Uterus (tissue), 2 donors: ENCODE results near the gene SPPL2A.

ENCODE experiments used
- POLR2A ChIP-seq, 2 donors: fragments of 450-650 bp; IDR thresholded peaks; one replicate each; pipeline ENCODE4 v1.6.1; 2016; ENCODE audit warnings: antibody characterized with exemption in 2 of 2, mild to moderate bottlenecking in 1 of 2, moderate library complexity in 1 of 2
- TF ChIP-seq, protein P1 (sequence below), 4 experiments: fragments of 200-600 bp in 2 of 4; fragments of 450-650 bp in 2 of 4; sonication (generic) in 2 of 4; IDR thresholded peaks; one replicate each; pipeline ENCODE4 v1.5.1; 2016 to 2019; ENCODE audit warnings: antibody characterized with exemption in 4 of 4, mild to moderate bottlenecking in 2 of 4, moderate library complexity in 1 of 4

DNA sequence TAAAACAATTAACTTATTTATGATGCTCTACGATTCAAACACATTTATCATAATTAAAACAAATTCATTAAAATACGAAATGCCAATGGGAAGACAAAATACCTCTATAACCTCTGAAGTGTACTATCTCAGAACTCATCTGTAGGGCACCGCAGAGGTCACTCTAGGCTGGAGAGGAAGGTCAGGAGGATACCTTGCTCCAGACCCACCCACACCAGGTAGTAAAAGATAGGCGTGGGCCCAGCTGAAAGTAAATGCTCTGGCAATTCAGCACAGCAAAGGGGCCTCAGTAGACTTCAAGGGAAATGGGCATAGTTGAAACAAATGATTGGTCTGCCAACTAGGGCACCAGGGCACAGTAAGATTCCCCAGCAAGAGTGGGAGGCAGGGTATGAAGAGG lies 26.0 kb upstream of the SPPL2A start:
- TF ChIP-seq, protein P1, sequence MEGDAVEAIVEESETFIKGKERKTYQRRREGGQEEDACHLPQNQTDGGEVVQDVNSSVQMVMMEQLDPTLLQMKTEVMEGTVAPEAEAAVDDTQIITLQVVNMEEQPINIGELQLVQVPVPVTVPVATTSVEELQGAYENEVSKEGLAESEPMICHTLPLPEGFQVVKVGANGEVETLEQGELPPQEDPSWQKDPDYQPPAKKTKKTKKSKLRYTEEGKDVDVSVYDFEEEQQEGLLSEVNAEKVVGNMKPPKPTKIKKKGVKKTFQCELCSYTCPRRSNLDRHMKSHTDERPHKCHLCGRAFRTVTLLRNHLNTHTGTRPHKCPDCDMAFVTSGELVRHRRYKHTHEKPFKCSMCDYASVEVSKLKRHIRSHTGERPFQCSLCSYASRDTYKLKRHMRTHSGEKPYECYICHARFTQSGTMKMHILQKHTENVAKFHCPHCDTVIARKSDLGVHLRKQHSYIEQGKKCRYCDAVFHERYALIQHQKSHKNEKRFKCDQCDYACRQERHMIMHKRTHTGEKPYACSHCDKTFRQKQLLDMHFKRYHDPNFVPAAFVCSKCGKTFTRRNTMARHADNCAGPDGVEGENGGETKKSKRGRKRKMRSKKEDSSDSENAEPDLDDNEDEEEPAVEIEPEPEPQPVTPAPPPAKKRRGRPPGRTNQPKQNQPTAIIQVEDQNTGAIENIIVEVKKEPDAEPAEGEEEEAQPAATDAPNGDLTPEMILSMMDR (IDR thresholded peaks at IDR 0.05) = no peak
- TF ChIP-seq POLR2A (IDR thresholded peaks at IDR 0.05) = no peak
